ENCODE results near the gene IQGAP1. TPM values are rescaled to one million over a fixed set of nuclear protein-coding genes. Genes with fewer than 3 reads are reported as not detected.
A peak's percentile ranks its signal among the peaks of the same experiment; 100 is the strongest.

Gene IQGAP1
- polyA plus RNA-seq, 4 donors: 54.3 to 91.2 (median 69.8) TPM

- DNase-seq (no peak), FAIRE-seq (no peak)
- H3K36me3 ChIP-seq (ENCODE audit: control insufficient read depth in 3 of 3, insufficient read depth in 2 of 3, low read depth in 1 of 3, low read length in 3 of 3): peaks cover 0 to 1% (median 0%) of the 10 kb centered on the region in 3 donors
- no peak overlapping the region for H3K4me3 ChIP-seq (ENCODE audit: low read depth in 1 of 3, low read length in 3 of 3)
- 48 to 67% (median 52%) methylated on average over 3 of the region's 3 CpGs for WGBS, 3 donors
- no peaks in the 10 kb centered on the region for H3K27me3 ChIP-seq (ENCODE audit: control insufficient read depth in 3 of 3, insufficient read depth in 3 of 3, low read length in 3 of 3)
- H3K9me3 ChIP-seq (ENCODE audit: control insufficient read depth in 2 of 2, insufficient read depth in 1 of 2, low read depth in 1 of 2, low read length in 1 of 2): no peaks in the 10 kb centered on the region
- H3K27ac ChIP-seq (ENCODE audit: low read depth in 1 of 3, low read length in 2 of 3): no peak overlapping the region
- H3K4me1 ChIP-seq (ENCODE audit: control insufficient read depth in 3 of 3, insufficient read depth in 2 of 3, low read depth in 1 of 3, low read length in 2 of 3): peaks cover 0 to 40% (median 5%) of the 10 kb centered on the region in 3 donors
Observed at GRCh38 chr15:90422936-90423335, 34.9 kb downstream of the IQGAP1 start.

- DNase-seq: no peak
Observed at GRCh38 chr15:90423801-90424319, 35.8 kb downstream of the IQGAP1 start.

GRCh38 chr15:90425726-90426346 lies 37.8 kb downstream of the IQGAP1 start:
- no peak for FAIRE-seq
- WGBS, 3 donors: 54 to 71% (median 60%) methylated on average over 2 of the region's 2 CpGs
- no peak for DNase-seq
- Histone ChIP-seq H3K9me3 (ENCODE audit: control insufficient read depth in 2 of 2, insufficient read depth in 1 of 2, low read depth in 1 of 2, low read length in 1 of 2) (no peaks in the 10 kb centered on the region), H3K4me3 (ENCODE audit: low read depth in 1 of 3, low read length in 3 of 3) (no peak overlapping the region), H3K36me3 (ENCODE audit: control insufficient read depth in 3 of 3, insufficient read depth in 2 of 3, low read depth in 1 of 3, low read length in 3 of 3) (peaks cover 0 to 9% (median 2%) of the 10 kb centered on the region in 3 donors), H3K4me1 (ENCODE audit: control insufficient read depth in 3 of 3, insufficient read depth in 2 of 3, low read depth in 1 of 3, low read length in 2 of 3) (peaks cover 0 to 19% (median 0%) of the 10 kb centered on the region in 3 donors), H3K27me3 (ENCODE audit: control insufficient read depth in 3 of 3, insufficient read depth in 3 of 3, low read length in 3 of 3) (no peaks in the 10 kb centered on the region), H3K27ac (ENCODE audit: low read depth in 1 of 3, low read length in 2 of 3) (peak overlapping the region in 1 of 3 donors; percentile 58)

More at GRCh38 chr15:90423801-90424319, 35.8 kb downstream of the IQGAP1 start:
- no peak overlapping the region for H3K4me3 ChIP-seq (ENCODE audit: low read depth in 1 of 3, low read length in 3 of 3)
- WGBS, 3 donors: 46 to 52% (median 48%) methylated on average over 4 of the region's 4 CpGs
- H3K27ac ChIP-seq (ENCODE audit: low read depth in 1 of 3, low read length in 2 of 3): no peak overlapping the region
- no peak for FAIRE-seq
- no peaks in the 10 kb centered on the region for H3K9me3 ChIP-seq (ENCODE audit: control insufficient read depth in 2 of 2, insufficient read depth in 1 of 2, low read depth in 1 of 2, low read length in 1 of 2)
- H3K36me3 ChIP-seq (ENCODE audit: control insufficient read depth in 3 of 3, insufficient read depth in 2 of 3, low read depth in 1 of 3, low read length in 3 of 3): peaks cover 0 to 9% (median 0%) of the 10 kb centered on the region in 3 donors
- peaks cover 0 to 32% (median 2%) of the 10 kb centered on the region in 3 donors for H3K4me1 ChIP-seq (ENCODE audit: control insufficient read depth in 3 of 3, insufficient read depth in 2 of 3, low read depth in 1 of 3, low read length in 2 of 3)
- H3K27me3 ChIP-seq (ENCODE audit: control insufficient read depth in 3 of 3, insufficient read depth in 3 of 3, low read length in 3 of 3): no peaks in the 10 kb centered on the region

DNA sequence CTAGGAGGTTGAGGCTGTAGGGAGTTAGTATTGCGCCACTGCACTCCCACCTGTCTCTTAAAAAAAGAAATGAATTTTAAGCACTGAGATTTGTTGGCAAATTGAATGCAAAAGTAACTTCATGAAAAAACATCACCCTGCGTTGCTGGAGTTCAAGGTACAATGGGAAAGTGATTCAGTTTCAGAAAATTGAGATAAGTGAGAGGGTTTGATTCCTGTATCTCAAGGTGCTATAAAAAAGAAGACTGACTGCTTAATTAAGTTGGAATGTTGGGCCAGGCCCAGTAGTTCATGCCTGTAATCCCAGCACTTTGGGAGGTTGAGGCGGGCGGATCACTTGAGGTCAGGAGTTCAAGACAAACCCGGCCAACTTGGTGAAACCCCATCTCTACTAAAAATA lies 39.1 kb downstream of the IQGAP1 start:
- 13 to 59% (median 34%) methylated on average over 5 of the region's 5 CpGs for WGBS, 3 donors
- DNase-seq (peak in 1 of 2 donors; percentile 86), FAIRE-seq (no peak)
- Histone ChIP-seq H3K4me1 (ENCODE audit: control insufficient read depth in 3 of 3, insufficient read depth in 2 of 3, low read depth in 1 of 3, low read length in 2 of 3) (peaks cover 0 to 12% (median 0%) of the 10 kb centered on the region in 3 donors), H3K4me3 (ENCODE audit: low read depth in 1 of 3, low read length in 3 of 3) (no peak overlapping the region), H3K27me3 (ENCODE audit: control insufficient read depth in 3 of 3, insufficient read depth in 3 of 3, low read length in 3 of 3) (no peaks in the 10 kb centered on the region), H3K36me3 (ENCODE audit: control insufficient read depth in 3 of 3, insufficient read depth in 2 of 3, low read depth in 1 of 3, low read length in 3 of 3) (peaks cover 0 to 9% (median 2%) of the 10 kb centered on the region in 3 donors), H3K9me3 (ENCODE audit: control insufficient read depth in 2 of 2, insufficient read depth in 1 of 2, low read depth in 1 of 2, low read length in 1 of 2) (no peaks in the 10 kb centered on the region), H3K27ac (ENCODE audit: low read depth in 1 of 3, low read length in 2 of 3) (peak overlapping the region in 2 of 3 donors; percentile 57 to 66)

- DNase-seq: no peak
- peaks cover 3 to 9% (median 4%) of the 10 kb centered on the region in 3 donors for H3K4me1 ChIP-seq (ENCODE audit: control insufficient read depth in 3 of 3, insufficient read depth in 2 of 3, low read depth in 1 of 3, low read length in 2 of 3)
- H3K36me3 ChIP-seq (ENCODE audit: control insufficient read depth in 3 of 3, insufficient read depth in 2 of 3, low read depth in 1 of 3, low read length in 3 of 3): peaks cover 2 to 11% (median 2%) of the 10 kb centered on the region in 3 donors
- 96 to 98% (median 97%) methylated on average over 1 of the region's 1 CpG for WGBS, 3 donors
- no peak for FAIRE-seq
- no peak overlapping the region for H3K27ac ChIP-seq (ENCODE audit: low read depth in 1 of 3, low read length in 2 of 3)
- H3K27me3 ChIP-seq (ENCODE audit: control insufficient read depth in 3 of 3, insufficient read depth in 3 of 3, low read length in 3 of 3): no peaks in the 10 kb centered on the region
- H3K4me3 ChIP-seq (ENCODE audit: low read depth in 1 of 3, low read length in 3 of 3): no peak overlapping the region
- no peaks in the 10 kb centered on the region for H3K9me3 ChIP-seq (ENCODE audit: control insufficient read depth in 2 of 2, insufficient read depth in 1 of 2, low read depth in 1 of 2, low read length in 1 of 2)
Observed at GRCh38 chr15:90432253-90432652, 44.2 kb downstream of the IQGAP1 start.

DNA sequence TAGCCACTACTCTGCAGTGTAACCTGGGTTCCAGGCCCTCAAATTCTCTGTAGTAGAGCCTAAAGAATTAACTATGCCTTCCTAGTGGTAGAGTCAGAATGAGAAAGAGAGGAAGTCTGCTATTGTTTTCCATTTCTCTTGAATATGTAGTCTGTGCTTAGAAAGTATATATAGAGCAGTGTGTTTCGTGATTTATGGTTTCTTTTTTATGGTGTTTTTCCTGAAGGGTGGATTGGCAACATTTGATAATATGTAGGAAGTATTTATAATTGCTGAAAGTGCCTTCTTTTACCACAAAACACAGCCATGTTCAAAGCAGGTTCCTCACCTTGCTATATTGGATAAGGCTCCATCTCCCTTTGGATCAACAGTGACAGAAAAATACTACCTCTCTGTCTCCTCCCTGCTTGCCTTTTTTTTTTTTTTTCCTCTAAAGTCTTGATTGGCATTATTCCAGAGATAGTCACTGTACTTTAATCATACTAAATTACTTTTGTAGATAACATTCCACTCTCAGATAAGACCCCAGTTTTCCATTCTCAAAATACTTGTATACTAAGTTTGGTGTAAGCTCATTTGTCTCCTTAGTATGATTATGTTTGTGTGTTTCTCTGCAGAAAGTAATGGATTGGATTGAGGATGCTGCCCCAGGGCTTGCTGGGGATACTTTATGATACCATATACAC lies 47.8 kb downstream of the IQGAP1 start:
- H3K4me1 ChIP-seq (ENCODE audit: control insufficient read depth in 3 of 3, insufficient read depth in 2 of 3, low read depth in 1 of 3, low read length in 2 of 3): peaks cover 3 to 9% (median 4%) of the 10 kb centered on the region in 3 donors
- DNase-seq (peak in 1 of 2 donors; percentile 68), FAIRE-seq (no peak)
- H3K9me3 ChIP-seq (ENCODE audit: control insufficient read depth in 2 of 2, insufficient read depth in 1 of 2, low read depth in 1 of 2, low read length in 1 of 2): no peaks in the 10 kb centered on the region
- H3K27me3 ChIP-seq (ENCODE audit: control insufficient read depth in 3 of 3, insufficient read depth in 3 of 3, low read length in 3 of 3): no peaks in the 10 kb centered on the region
- peaks cover 0 to 2% (median 2%) of the 10 kb centered on the region in 3 donors for H3K36me3 ChIP-seq (ENCODE audit: control insufficient read depth in 3 of 3, insufficient read depth in 2 of 3, low read depth in 1 of 3, low read length in 3 of 3)
- peak overlapping the region in 2 of 3 donors; percentile 14 to 53 for H3K27ac ChIP-seq (ENCODE audit: low read depth in 1 of 3, low read length in 2 of 3)
- 15 to 61% (median 36%) methylated on average over 1 of the region's 1 CpG for WGBS, 3 donors
- H3K4me3 ChIP-seq (ENCODE audit: low read depth in 1 of 3, low read length in 3 of 3): no peak overlapping the region

DNA sequence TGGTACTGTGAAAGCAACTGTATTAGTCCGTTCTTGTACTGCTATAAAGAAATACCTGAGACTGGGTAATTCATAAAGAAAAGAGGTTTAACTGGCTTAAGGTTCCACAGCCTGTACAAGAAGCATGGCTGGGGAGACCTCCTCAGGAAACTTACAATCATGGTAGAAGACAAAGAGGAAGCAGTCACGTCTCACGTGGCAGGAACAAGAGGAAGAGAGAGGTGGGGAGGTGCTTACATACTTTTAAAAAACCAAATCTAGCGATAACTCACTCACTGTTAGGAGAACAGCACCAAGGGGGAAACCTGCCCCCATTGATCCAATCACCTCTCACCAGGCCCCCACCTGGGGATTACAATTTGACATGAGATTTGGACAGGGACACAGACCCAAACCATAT lies 48.9 kb downstream of the IQGAP1 start:
- Histone ChIP-seq H3K9me3 (ENCODE audit: control insufficient read depth in 2 of 2, insufficient read depth in 1 of 2, low read depth in 1 of 2, low read length in 1 of 2) (no peaks in the 10 kb centered on the region), H3K27ac (ENCODE audit: low read depth in 1 of 3, low read length in 2 of 3) (peak overlapping the region in 2 of 3 donors; percentile 30 to 45), H3K36me3 (ENCODE audit: control insufficient read depth in 3 of 3, insufficient read depth in 2 of 3, low read depth in 1 of 3, low read length in 3 of 3) (peaks cover 0 to 4% (median 2%) of the 10 kb centered on the region in 3 donors), H3K27me3 (ENCODE audit: control insufficient read depth in 3 of 3, insufficient read depth in 3 of 3, low read length in 3 of 3) (no peaks in the 10 kb centered on the region), H3K4me1 (ENCODE audit: control insufficient read depth in 3 of 3, insufficient read depth in 2 of 3, low read depth in 1 of 3, low read length in 2 of 3) (peaks cover 4 to 12% (median 5%) of the 10 kb centered on the region in 3 donors), H3K4me3 (ENCODE audit: low read depth in 1 of 3, low read length in 3 of 3) (no peak overlapping the region)
- DNase-seq: no peak
- FAIRE-seq: no peak
- WGBS, 3 donors: 67 to 83% (median 81%) methylated on average over 4 of the region's 4 CpGs

- peaks cover 4 to 12% (median 5%) of the 10 kb centered on the region in 3 donors for H3K4me1 ChIP-seq (ENCODE audit: control insufficient read depth in 3 of 3, insufficient read depth in 2 of 3, low read depth in 1 of 3, low read length in 2 of 3)
- peaks cover 0 to 7% (median 4%) of the 10 kb centered on the region in 3 donors for H3K36me3 ChIP-seq (ENCODE audit: control insufficient read depth in 3 of 3, insufficient read depth in 2 of 3, low read depth in 1 of 3, low read length in 3 of 3)
- H3K27me3 ChIP-seq (ENCODE audit: control insufficient read depth in 3 of 3, insufficient read depth in 3 of 3, low read length in 3 of 3): no peaks in the 10 kb centered on the region
- H3K9me3 ChIP-seq (ENCODE audit: control insufficient read depth in 2 of 2, insufficient read depth in 1 of 2, low read depth in 1 of 2, low read length in 1 of 2): no peaks in the 10 kb centered on the region
- 93 to 99% (median 96%) methylated on average over 2 of the region's 2 CpGs for WGBS, 3 donors
- DNase-seq (no peak), FAIRE-seq (no peak)
- no peak overlapping the region for H3K4me3 ChIP-seq (ENCODE audit: low read depth in 1 of 3, low read length in 3 of 3)
- no peak overlapping the region for H3K27ac ChIP-seq (ENCODE audit: low read depth in 1 of 3, low read length in 2 of 3)
Observed at GRCh38 chr15:90437516-90437915, 49.5 kb downstream of the IQGAP1 start.
